CD4-positive, alpha-beta T cell treated with Interleukin-15 for 1 hour (primary cell): ENCODE data around the gene GPR107.

Experiments used
- DNase-seq: peaks from one replicate; pipeline ENCODE4 v3.0.0-alpha.2; 2020

The GPR107 gene

DNA sequence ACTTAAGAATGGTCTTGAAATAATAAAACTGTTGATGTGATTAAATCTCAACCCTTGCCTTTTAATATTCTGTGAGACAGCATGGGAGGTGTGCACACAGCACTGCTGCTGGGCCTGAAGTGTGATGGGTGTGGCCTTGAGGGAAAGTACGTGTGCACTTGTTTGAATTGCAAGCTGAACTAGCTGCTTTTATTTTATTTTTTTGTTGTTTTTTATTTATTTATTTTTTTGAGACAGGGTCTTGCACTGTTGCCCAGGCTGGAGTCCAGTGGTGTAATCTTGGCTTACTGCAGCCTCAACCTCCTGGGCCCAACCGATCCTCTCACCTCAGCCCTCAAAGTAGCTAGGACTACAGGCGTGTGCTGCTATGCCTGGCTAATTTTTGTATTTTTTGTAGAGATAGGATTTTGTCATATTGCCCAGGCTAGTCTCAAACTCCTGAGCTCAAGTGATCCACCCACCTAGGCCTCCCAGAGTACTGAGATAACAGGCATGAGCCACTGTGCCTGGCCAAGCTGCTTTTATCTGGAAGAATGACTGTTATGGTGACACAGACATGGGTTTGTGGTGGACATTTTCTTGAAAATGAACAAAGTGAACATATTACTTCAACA lies 58.9 kb downstream of the GPR107 start:
- no peak for DNase-seq

GRCh38 chr9:130114741-130115140 lies 61.0 kb downstream of the GPR107 start:
- DNase-seq, result no peak

DNA sequence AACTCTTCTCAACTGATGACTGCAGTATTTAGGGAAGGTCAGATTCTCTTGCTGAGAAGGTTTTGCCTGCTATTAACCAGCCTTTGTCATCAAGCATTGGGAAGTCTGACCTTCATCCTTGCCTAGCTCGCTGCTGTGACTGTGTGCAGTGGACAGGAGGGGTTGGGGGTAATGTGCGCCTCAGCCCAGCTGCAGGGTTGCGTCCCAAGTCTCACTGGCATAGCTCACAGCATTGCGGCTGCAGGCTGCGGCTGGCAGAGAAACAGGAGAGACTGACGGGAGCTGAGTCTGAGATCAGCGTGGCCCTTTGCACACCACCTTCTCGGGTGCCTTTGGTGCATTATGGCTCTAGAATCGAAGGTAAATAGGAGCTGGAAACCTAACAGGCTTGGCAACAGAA lies 62.6 kb downstream of the GPR107 start:
- no peak for DNase-seq

- no peak for DNase-seq
Observed at GRCh38 chr9:130117376-130117775, 63.7 kb downstream of the GPR107 start.

DNA sequence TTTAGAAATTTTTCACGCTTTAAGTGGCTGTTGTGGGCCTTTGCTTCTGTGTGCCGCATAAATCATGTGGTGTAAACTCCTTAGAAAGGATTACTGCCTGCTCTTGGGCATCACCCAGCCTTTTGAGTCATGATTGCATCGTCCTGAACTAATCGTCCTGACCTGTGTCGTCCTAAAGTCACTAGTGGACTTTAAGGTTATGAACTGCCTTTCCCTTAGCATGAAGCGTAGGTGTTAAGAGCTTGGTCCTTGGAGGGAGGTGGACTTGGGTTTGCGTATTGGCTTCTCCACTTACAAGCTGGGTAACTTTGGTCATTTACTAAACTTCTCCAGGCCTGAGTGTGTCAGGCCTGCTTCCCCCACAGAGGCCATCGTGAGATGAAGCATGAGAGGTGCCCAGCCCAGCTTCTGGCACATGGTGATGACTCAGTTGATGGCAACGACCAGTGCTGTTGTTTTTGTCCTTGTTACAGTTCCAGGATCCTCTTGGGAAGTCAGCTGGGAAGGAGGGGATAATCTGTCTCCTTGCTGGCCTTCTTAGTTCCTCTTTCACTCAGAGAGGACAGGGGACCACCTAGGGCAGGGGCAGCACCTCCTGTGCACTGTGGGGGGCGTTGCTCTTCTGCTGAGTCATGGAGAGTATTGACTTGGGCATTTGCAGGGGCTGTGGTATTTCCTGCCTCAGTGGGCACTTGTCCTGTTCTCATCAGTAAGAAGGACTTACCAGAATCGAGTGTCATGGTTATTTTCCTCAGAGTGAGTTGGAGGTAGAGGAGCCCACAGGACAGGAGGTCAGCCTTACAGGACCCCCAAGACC lies 64.3 kb downstream of the GPR107 start:
- DNase-seq, result no peak

DNA sequence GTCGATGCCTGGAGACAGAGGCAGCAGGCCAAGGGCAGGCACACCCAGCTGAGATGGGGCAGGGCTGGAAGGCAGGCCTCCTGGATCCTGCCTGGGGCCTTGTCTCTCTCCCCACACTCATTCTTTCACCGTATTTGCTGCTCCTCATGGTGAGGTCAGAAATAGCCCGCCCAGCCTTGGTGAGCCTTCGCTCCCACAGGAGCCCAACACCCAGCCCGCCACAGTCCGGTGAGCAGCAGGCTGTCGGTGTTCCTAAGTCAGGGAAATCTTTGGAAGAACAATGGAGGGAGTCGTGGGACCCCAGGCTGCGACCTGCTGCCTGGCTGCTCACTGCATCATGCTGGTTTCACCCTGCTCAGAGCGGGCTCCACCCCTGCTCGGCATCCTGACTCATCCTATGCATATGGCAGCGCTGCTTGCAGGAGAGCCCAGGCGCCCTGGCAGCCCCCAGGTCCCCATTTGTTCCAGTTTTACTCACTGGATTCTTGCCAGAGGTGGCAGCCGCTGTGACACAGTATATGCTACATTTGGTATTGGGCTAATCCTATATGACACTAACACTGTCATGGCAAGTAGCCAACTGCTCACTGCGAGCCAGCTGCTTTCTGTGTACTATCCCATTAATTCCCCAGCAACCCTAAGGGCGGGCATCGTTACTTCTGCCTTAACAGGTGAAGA lies 65.3 kb downstream of the GPR107 start:
- no peak for DNase-seq

DNA sequence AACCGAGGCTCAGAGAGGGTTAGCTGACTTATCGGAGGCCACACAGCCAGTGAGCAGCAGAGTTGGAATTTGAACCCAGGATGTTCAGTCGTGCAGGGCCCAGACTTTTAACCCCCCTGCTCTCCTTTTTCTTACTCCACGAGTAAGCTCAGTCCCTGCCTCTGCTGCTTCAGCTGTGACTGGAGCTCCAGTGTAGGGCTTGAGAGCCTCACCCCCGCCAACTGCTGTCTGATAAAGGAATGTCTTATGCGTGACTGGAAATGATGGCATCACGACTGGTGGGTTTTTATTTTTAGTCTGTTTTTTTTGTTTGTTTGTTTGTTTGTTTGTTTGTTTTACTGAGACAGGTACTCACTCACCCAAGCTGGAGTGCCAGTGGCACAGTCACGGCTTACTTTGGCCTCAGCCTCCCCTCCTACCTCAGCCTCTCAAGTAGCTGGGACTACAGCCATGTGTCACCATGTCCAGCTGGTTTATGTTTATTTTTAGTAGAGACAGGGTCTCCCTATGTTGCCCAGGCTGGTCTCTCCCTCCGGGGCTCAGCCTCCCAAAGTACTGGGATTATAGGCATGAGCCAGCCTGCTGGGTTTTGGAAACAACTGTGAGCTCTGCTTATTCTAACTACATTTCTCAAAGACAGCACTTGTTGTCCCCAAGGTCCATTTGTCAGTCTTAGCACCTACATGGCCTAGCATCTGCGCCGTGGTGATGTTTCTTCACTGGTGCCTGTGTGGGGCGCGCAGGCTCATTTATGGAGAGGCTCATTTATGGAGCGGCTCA lies 66.0 kb downstream of the GPR107 start:
- no peak for DNase-seq

DNA sequence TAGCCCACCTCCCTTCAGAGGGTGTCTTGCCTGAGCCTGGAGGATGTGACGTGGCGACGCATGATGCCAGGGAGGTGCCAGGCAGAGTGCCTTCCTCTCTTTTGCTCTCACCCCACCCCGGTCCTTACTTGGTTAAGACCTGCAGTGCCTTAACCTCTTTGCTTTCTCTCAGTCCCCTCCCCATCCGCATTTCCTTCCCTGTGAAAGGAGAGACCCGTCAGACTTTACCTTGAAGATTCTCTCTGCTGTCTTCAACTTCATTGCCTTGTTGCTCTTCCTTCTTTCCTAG lies 66.5 kb downstream of the GPR107 start:
- DNase-seq, result no peak

DNA sequence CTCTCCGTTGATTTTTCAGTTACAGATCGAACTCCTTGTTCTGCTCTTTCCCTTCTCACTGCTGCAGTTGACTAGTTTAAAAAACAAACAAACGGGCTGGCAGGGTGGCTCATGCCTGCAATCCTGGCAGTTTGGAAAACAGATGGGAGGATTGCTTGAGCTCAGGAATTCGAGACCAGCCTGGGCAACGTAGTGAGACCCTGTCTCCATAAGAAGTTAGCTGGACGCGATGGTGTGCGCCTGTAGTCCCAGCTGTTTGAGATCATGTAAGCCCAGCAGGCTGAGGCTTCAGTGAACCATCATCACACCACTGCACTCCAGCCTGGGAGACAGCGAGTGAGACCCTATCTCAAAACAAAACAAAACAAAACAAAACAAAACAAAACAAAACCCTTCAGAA lies 67.1 kb downstream of the GPR107 start:
- no peak for DNase-seq

DNA sequence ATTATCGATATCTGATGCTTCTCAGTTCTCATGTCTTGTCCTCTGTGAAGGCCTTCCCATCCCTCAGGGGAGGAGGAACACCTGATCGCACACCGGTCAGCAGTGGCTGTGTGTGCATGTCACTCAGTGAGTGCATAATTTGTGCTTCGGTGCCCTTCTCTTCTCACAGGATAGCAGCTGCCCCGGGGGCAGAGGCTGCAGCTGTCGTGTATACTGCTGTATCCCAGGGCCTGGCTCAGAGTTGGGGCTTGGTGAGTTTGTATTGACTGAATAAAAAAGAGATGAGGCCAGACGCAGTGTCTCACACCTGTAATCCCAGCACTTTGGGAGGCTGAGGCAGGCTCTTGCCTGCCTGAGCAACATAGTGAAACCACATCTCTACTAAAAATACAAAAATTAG lies 68.8 kb downstream of the GPR107 start:
- no peak for DNase-seq

DNA sequence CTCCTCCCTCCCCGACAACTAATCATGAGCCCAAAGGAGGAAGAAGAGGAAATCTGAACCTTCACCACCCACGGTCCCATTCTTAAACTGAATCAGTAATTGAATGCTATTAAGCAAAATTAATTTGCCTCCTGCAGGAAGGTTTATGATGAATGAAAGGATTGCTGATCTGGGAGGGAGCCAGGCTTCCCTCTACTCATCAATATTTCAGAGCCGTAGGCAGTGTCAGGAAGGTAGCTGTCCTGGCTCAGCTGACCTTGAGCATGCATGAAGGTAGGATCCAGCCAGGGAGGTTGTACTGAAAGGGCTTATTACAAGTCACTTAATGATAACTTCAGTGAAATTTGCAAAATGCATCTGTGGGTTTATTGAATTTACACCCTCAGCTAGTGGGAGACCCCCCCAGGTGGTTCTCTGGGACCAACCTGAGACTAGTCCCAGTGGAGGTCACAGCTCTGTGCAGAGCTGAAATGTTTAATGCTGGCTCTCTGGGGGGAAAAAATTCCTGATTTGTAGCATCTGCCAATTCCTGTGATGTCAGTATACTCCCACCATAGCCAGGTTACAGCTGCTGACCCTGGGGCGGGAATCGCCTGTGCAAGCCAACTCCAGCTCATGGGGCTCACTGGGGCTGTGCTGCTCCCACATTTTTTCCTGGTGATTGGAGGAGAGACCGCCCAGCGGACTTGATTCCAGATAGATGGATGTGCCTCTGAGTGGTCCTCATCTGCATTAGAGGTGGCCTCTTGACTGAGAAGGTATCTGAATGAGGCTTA lies 70.6 kb downstream of the GPR107 start:
- no peak for DNase-seq

DNA sequence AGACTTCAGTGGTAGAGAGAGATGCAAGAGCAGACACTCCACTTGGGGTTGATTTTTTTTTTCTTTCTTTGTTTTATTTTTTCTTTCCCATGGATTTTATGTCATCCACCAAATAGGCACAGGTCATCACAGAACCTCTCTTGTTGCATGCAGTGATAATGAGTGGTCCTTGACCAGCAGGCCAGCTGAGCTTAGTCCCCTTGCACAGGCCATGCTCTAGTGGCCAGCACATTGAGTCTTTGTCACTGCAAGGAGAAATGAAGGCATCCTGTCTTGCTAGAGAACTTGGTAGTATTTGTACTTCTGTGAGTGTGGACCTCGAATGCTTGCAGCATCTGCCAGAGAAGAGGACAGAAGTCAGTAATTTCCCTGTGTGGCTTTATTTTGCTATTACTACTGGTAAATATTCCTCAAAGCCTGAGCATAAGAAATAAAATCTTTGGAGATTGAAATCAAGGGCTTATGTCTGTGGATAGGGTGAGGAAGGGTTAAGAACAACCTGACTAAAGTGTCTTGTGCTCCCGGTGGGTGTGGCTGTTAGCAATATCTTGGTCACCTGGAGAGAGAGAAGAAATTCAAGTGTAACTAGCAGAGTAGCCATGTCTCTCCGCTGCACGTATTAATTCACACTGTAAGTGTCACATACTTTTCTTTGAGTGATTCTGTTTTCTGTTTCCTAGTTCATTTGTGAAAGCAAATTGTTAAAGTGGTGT lies 73.2 kb downstream of the GPR107 start:
- no peak for DNase-seq

DNA sequence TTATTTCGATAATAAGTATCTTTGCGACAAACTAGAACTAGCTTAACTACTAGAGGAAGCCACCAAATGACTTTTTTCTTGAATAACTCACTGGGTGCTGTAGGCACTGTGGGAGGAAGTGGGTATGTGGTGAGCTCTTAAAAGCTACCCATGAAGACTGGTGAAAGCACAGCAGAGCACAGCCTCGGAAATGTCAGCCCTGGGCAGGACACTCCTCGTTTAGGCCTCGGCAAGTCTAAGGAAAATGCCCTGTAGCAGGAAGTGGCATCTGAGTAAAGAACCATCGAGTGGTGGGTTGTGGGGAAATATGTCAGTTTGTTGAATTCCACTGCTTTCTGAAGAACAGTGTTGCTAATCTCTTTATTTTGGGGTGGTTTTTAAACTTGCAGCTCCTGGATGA lies 74.5 kb downstream of the GPR107 start:
- DNase-seq, result peak; percentile 77

DNA sequence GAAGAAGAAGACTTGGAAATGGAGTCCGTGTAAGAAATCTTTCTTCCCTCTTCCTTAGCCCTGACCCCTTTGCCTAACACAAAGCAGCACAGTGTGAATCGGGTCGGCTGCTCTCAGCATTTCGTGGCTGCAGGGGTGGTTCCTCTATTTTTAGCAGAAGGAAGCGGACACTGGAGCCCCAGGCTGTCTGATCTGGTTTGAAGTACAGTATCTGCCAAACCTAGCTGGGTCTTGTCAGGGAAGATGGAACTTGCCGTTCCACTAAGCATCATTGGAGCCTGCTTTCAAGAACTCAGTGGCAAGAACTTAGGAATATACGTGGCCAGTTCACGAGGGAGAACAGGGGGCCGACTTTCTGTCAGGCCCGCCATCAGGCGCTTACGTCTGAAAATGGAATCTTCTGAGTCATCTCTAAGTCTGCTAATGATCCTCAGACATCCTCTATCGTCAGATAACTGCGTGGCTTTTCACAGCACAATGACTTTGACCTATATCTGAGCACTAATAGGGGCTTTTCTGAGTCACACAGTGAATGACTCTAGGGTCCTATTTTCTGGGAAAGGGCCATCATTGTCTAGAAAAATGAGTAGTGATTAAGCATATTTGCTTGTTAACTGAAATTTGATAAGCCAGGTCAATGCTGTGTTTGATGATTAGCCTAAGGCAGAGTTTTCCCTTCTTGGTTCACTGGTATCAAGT lies 75.2 kb downstream of the GPR107 start:
- peak; percentile 69 for DNase-seq

GRCh38 chr9:130129432-130130061 lies 75.8 kb downstream of the GPR107 start:
- no peak for DNase-seq

DNA sequence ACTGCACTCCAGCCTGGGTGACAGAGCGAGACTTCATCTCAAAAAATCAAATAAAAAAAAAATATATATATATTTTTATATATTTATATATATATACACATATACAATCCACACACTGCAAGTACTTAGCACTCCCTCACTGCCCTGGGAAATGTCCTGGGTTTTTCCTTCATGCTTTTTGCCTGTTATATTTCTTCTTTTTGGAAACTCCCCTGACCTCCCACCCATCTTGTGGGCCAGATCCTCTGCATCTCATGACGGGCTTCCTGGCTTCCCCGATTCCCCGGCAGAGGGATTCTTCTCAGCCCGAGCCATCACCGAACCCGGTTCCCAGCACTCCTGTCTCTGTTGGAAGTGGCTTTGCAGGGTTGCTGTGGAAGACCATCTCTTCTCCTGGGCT lies 79.0 kb downstream of the GPR107 start:
- no peak for DNase-seq

GRCh38 chr9:130137081-130137640 lies 83.5 kb downstream of the GPR107 start:
- no peak for DNase-seq

DNA sequence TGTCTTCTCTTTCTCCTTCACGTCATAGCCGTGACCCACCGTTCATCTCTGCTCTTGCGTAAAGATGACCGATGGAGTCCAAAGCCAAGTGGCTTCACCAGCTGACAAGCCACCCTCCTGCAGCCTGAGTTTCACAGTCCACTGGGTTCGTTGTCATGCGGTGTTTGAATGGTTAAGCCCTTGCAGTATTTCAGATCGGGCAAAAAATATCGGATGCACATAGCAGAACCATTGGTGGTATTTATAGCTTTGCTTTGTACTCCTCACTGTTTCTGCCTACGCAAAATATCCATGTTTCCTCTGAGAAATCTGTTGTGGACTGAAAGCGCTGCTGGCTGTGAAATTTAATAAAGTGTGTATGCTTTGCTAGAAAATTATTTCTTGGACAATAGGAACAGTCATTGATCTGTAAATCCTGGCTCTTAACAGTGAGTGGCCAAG lies 84.0 kb downstream of the GPR107 start:
- no peak for DNase-seq

- peak; percentile 63 for DNase-seq
Observed at GRCh38 chr9:130138171-130138653, 84.5 kb downstream of the GPR107 start.

DNA sequence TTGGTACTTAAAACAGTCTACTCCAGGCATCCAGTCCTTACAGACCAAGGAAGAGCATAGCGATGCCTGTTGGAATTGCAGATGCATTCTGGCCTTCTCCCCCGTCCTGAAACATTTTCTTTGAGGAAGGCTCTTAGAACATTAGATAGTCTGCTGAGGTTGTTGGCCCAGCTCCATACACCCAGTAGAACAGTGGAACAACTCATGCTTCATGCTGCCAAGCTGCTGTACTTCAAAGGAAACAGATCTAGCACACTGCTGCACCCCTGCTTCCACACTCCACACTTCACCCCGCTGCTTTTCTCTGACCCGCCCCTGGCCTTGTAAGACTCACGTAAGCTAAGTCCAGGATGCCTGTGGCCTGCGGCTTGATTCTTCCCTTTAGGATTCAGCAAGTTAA lies 85.1 kb downstream of the GPR107 start:
- no peak for DNase-seq
